Measurements from ENCODE around the gene FRY. TPM values are rescaled to one million over a fixed set of nuclear protein-coding genes. Genes with fewer than 3 reads are reported as not detected.

FRY gene
- total RNA-seq, 1 donor from 2014 or later = 29.6 TPM

GRCh38 chr13:32212421-32212820 lies 180.8 kb downstream of the FRY start:
- DNase-seq (ENCODE audit: low spot score) = peak; percentile 85

- DNase-seq (ENCODE audit: low spot score) = peak; percentile 82
Measured at GRCh38 chr13:32213626-32214025, 182.1 kb downstream of the FRY start.

GRCh38 chr13:32214071-32214470 lies 182.5 kb downstream of the FRY start:
- DNase-seq (ENCODE audit: low spot score) = peak; percentile 78

GRCh38 chr13:32216281-32216680 lies 184.7 kb downstream of the FRY start:
- DNase-seq (ENCODE audit: low spot score) = no peak

GRCh38 chr13:32222046-32222676 lies 190.6 kb downstream of the FRY start:
- no peak for DNase-seq (ENCODE audit: low spot score)

- no peak for DNase-seq (ENCODE audit: low spot score)
Measured at GRCh38 chr13:32224916-32225315, 193.3 kb downstream of the FRY start.

- peak; percentile 75 for DNase-seq (ENCODE audit: low spot score)
Measured at GRCh38 chr13:32225481-32225931, 193.9 kb downstream of the FRY start.

GRCh38 chr13:32228330-32229041 lies 196.9 kb downstream of the FRY start:
- no peak for DNase-seq (ENCODE audit: low spot score)

GRCh38 chr13:32229443-32229842 lies 197.9 kb downstream of the FRY start:
- no peak for DNase-seq (ENCODE audit: low spot score)

- DNase-seq (ENCODE audit: low spot score) = no peak
Measured at GRCh38 chr13:32232263-32232662, 200.7 kb downstream of the FRY start.

- no peak for DNase-seq (ENCODE audit: low spot score)
Measured at GRCh38 chr13:32233062-32233461, 201.5 kb downstream of the FRY start.

- DNase-seq (ENCODE audit: low spot score) = no peak
Measured at GRCh38 chr13:32234914-32235313, 203.3 kb downstream of the FRY start.

- no peak for DNase-seq (ENCODE audit: low spot score)
Measured at GRCh38 chr13:32237681-32238080, 206.1 kb downstream of the FRY start.

- DNase-seq (ENCODE audit: low spot score) = no peak
Measured at GRCh38 chr13:32243695-32244094, 212.1 kb downstream of the FRY start.

GRCh38 chr13:32245555-32245954 lies 214.0 kb downstream of the FRY start:
- DNase-seq (ENCODE audit: low spot score) = no peak

- DNase-seq (ENCODE audit: low spot score) = peak; percentile 52
Measured at GRCh38 chr13:32246468-32246867, 214.9 kb downstream of the FRY start.

- DNase-seq (ENCODE audit: low spot score) = no peak
Measured at GRCh38 chr13:32247887-32248286, 216.3 kb downstream of the FRY start.

- no peak for DNase-seq (ENCODE audit: low spot score)
Measured at GRCh38 chr13:32248801-32249200, 217.2 kb downstream of the FRY start.

- no peak for DNase-seq (ENCODE audit: low spot score)
Measured at GRCh38 chr13:32252812-32253438, 221.4 kb downstream of the FRY start.

- DNase-seq (ENCODE audit: low spot score) = no peak
Measured at GRCh38 chr13:32253911-32254399, 222.4 kb downstream of the FRY start.

GRCh38 chr13:32254416-32254815 lies 222.8 kb downstream of the FRY start:
- peak; percentile 30 for DNase-seq (ENCODE audit: low spot score)

- DNase-seq (ENCODE audit: low spot score) = no peak
Measured at GRCh38 chr13:32254916-32255723, 223.5 kb downstream of the FRY start.
